ENCODE measurements around the gene DHCR7.

- TF ChIP-seq HMGXB4 (CRISPR knock-in tag; IDR thresholded peaks at IDR 0.05; ENCODE audit: borderline replicate concordance) = no peak
- no peak for TF ChIP-seq ZNF302 (CRISPR knock-in tag; IDR thresholded peaks at IDR 0.05)
- TF ChIP-seq POLR2AphosphoS2 (conservative IDR thresholded peaks at IDR 0.05; ENCODE audit: low read length) = no peak
- no peak for TF ChIP-seq CHD2 (IDR thresholded peaks at IDR 0.05; ENCODE audit: low read length, partially characterized antibody)
Measured at GRCh38 chr11:71453918-71454304, 5.7 kb upstream of the DHCR7 start.
